Activated T-helper 17 cell treated with anti-CD3 and anti-CD28 coated beads, Interleukin-2, amount 50 U/mL, for 72 hours (primary cell): ENCODE data around the gene MIER1. TPM values are rescaled to one million over a fixed set of nuclear protein-coding genes. Genes with fewer than 3 reads are reported as not detected.
"Not testable (repeated sequence)": the region's sequence is repeated elsewhere in the genome, so short reads cannot be mapped to it uniquely, and the experiment has no call there.

Experiments
- ATAC-seq: fragments of 150-1000 bp; cut with Tn5 transposase; replicated peaks from 2 replicates; pipeline ENCODE4 v1.10.0; 2021; ENCODE audit warnings: mild to moderate bottlenecking, moderate library complexity
- H3K27ac Mint-ChIP-seq: one replicate; pipeline ENCODE4 v1.8.0; 2022; ENCODE audit warnings: mixed read lengths
- H3K27me3 Mint-ChIP-seq: one replicate; pipeline ENCODE4 v1.8.0; 2022; ENCODE audit warnings: mixed read lengths
- H3K36me3 Mint-ChIP-seq: one replicate; pipeline ENCODE4 v1.8.0; 2022; ENCODE audit warnings: low read depth, mild to moderate bottlenecking, mixed read lengths
- H3K4me1 Mint-ChIP-seq: one replicate; pipeline ENCODE4 v1.8.0; 2022; ENCODE audit warnings: mixed read lengths
- H3K4me3 Mint-ChIP-seq: one replicate; pipeline ENCODE4 v1.8.0; 2022; ENCODE audit warnings: mild to moderate bottlenecking, mixed read lengths
- H3K9me3 Mint-ChIP-seq: one replicate; pipeline ENCODE4 v1.8.0; 2022; ENCODE audit warnings: mixed read lengths
- total RNA-seq, 2 donors: library from RNA; stranded (reverse); gene quantifications; one replicate each; pipeline ENCODE4 v1.2.3, GENCODE V29; 2022

The MIER1 gene
- 10 to 100 TPM; 44.7 to 60.0 TPM for total RNA-seq

DNA sequence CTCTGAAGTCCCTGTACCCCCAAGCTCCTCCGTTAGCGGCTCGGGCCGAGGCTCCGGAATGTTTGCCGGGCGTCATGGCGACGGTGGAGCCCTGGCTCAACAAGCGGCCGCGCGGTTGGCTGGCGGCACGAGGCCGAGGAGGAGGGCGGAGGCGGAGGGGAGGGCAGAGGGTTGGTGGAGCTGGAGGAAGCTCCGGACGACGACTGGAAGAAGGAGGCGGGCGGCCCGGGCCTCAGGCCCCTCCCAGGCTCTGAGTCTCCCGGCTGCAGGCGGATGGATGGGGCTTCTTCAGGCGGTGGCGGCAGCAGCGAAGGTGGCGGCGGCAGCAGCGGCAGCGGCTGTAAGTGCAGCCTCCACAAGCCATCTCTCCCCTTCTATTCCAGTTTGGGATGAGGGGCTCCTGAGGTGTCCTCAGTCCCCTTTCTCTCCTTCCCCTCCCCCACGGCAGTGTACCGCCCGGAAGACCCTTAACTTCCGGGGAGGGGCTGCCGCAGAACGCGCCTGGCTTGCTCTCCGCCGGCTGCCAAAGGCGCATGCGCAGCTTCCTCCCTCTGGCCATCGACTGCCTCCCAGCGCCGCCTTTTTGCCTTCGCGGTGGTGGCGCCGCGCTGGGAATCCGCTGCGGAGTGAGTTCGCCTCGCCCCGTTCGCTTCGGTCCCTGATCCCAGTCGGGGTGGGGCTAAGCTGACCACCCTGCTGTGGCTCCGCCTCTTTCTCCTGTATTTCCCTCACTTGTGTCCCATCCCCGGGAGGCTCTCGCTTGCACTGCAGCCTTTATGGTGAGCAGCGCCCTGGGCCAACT, at the start of gene MIER1, which contains the start of gene DNAI4:
MIER1 (plus strand) TSS at position 235 of the 802 bp plus-strand sequence; CDS start at position 274, 39 bp downstream.
DNAI4 (minus strand) TSS at position 101 of the 802 bp plus-strand sequence; CDS start at position 76, 25 bp downstream.
- ATAC-seq, result peak; percentile 94
- Mint-ChIP-seq H3K4me1 (peaks cover 26% of the 10 kb centered on the region), H3K4me3 (peak within 1 kb of the TSS; percentile 97), H3K27me3 (no peaks in the 10 kb centered on the region), H3K9me3 (no peaks in the 10 kb centered on the region), H3K36me3 (peaks cover 28% of the 10 kb centered on the region), H3K27ac (peak within 1 kb of the TSS; percentile 97)

DNA sequence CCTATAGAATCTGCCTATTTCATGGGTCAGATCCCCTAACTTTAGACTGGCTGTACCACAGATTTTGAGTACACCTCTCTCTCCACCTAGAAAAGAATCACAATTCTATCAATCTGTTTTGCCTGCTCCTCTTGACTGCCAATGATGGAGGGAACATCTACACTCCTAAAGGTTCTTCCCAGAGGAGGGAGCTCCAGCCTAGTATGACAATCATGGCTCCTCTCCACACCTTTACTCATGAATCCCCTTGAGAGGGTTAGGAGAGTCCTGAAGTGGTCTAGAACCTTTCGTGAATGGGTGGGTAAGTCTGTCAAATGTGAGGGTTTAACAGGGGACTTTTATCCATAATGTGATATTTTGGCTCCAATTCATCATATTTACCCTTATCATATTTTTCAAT, 48.1 kb upstream of the MIER1 start:
- no peaks in the 10 kb centered on the region for H3K36me3 Mint-ChIP-seq

DNA sequence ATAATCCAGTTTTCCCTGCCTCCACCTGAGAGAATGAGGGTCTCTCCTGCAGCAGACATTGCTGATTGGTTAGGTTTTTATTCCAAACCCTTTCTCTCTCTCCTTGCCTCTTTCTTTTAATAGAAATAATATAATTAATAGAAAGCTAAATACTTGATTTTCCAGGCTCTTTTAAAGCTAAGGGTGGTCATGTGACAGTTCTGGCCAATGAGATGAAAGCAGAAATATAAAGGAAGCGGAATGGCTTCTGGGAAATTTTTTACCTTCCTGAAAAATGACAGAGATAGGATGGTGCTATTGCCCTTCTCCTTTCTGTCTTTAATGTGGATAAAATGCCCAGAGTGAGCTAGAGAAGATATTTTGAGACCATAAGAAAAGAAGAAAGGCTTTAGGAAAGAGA, 35.8 kb upstream of the MIER1 start:
- Mint-ChIP-seq H3K27me3 (peaks cover 4% of the 10 kb centered on the region), H3K27ac (no peak overlapping the region), H3K4me1 (no peaks in the 10 kb centered on the region), H3K4me3 (no peak overlapping the region), H3K36me3 (no peaks in the 10 kb centered on the region), H3K9me3 (no peaks in the 10 kb centered on the region)
- no peak for ATAC-seq

More for the DNA sequence above, 48.1 kb upstream of the MIER1 start:
- Mint-ChIP-seq H3K4me1 (no peaks in the 10 kb centered on the region), H3K27ac (no peak overlapping the region), H3K4me3 (no peak overlapping the region), H3K27me3 (no peaks in the 10 kb centered on the region), H3K9me3 (peaks cover 7% of the 10 kb centered on the region)
- ATAC-seq, result no peak

DNA sequence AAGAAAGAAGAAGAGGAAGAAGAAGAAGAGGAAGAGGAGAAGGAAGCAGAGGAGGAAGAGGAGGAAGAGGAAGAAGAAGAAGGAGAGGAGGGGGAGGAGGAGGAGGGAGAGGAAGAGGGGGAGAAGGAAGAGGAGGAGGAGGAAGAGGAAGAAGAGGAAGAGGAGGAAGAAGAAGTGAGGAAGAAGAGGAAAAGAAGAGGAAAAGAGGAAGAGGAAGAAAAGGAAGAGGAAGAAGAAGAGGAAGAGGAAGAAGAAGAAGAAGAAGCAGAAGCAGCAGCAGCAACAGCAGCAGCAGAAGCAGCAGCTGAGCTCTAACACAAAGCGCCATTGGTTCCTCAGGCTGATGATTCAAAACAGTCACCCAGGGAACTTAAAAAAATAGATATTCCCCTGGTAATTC, 34.2 kb upstream of the MIER1 start:
- no peaks in the 10 kb centered on the region for H3K36me3 Mint-ChIP-seq
- no peak for ATAC-seq
- H3K27ac Mint-ChIP-seq, result no peak overlapping the region
- no peaks in the 10 kb centered on the region for H3K9me3 Mint-ChIP-seq
- H3K4me1 Mint-ChIP-seq, result no peaks in the 10 kb centered on the region
- H3K27me3 Mint-ChIP-seq, result peaks cover 4% of the 10 kb centered on the region
- H3K4me3 Mint-ChIP-seq, result no peak overlapping the region

DNA sequence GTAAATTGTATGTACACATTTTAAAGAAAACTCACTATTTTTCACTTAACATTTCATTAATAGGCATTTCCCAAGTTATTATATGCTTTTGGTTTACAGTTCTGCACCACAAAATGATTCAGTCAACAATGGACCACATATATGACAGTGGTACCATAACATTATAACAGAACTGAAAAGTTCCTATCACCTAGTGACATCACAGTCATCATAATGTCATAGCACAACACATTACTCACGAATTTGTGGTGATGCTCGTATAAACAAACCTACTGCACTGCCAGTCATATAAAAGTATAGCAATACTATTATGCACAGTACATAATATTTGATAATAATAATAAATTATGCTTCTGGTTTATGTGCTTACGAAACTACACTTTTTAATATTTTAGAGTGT, 31.1 kb upstream of the MIER1 start:
- H3K9me3 Mint-ChIP-seq, result no peaks in the 10 kb centered on the region
- H3K27me3 Mint-ChIP-seq, result peaks cover 4% of the 10 kb centered on the region
- no peak overlapping the region for H3K4me3 Mint-ChIP-seq
- H3K4me1 Mint-ChIP-seq, result no peaks in the 10 kb centered on the region
- no peak overlapping the region for H3K27ac Mint-ChIP-seq
- no peaks in the 10 kb centered on the region for H3K36me3 Mint-ChIP-seq
- ATAC-seq, result peak; percentile 32

DNA sequence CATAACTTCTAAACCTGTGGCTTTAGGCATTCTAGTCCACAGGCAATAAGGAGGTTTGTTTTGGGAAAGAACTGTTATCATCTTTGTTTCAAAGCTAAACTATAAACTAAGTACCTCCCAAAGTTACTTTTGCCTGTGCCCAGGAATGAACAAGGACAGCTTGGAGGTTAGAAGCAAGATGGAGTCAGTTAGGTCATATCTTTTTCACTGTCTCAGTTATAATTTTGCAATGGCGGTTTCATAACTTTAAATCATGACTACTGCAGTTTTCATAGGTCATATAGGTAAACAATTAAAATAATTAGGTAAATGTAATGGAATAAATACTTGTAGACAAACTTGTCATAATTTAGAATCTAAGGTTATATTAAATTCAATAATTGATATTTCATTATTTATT, 9.6 kb upstream of the MIER1 start:
- H3K4me1 Mint-ChIP-seq, H3K27ac Mint-ChIP-seq, H3K27me3 Mint-ChIP-seq, ATAC-seq, H3K4me3 Mint-ChIP-seq, H3K9me3 Mint-ChIP-seq, H3K36me3 Mint-ChIP-seq: not testable (repeated sequence)

DNA sequence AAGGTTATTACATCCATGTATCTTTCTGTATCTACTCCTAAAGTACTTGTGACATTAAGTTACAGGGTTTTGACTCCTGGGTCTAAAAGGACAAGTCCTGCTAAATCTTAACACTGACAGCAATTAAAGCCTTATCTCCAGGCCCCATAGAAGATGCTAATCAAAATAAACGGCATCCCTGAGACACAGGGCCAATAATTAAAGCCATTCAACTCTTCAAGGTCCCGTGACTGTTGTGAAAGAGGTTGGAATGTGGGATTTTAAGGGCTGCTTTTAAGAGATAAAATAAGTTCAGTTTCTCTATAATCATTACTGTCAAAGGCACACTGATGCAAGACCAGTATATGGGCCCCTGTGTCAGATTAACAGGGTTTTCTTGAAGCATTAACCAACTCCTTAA, 8.5 kb upstream of the MIER1 start:
- H3K27ac Mint-ChIP-seq, result no peak overlapping the region
- no peak for ATAC-seq
- H3K4me1 Mint-ChIP-seq, result no peaks in the 10 kb centered on the region
- H3K4me3 Mint-ChIP-seq, result no peak overlapping the region
- H3K9me3 Mint-ChIP-seq, result no peaks in the 10 kb centered on the region
- no peaks in the 10 kb centered on the region for H3K27me3 Mint-ChIP-seq
- H3K36me3 Mint-ChIP-seq, result no peaks in the 10 kb centered on the region

DNA sequence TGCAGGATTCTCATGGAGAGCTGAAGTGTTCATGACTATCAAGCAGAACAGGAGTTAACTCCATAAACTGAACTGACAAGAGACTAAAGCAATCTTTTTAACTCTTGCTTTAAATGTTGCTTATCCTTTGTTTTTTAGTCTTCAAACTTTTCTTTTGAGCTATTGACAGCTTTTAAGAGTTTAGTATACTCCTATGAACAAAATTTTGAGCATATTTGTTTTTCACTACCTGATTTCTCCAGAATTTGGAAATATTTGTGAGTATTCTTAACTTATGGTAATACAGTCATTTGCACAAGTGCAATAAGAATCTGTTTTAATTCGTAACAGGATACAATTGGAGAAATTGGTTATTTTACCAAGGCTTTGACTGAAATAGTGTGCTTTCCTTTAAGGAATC, 7.3 kb upstream of the MIER1 start:
- ATAC-seq, result no peak
- Mint-ChIP-seq H3K27ac (no peak overlapping the region), H3K27me3 (no peaks in the 10 kb centered on the region), H3K4me1 (no peaks in the 10 kb centered on the region), H3K9me3 (no peaks in the 10 kb centered on the region), H3K4me3 (no peak overlapping the region), H3K36me3 (no peaks in the 10 kb centered on the region)

DNA sequence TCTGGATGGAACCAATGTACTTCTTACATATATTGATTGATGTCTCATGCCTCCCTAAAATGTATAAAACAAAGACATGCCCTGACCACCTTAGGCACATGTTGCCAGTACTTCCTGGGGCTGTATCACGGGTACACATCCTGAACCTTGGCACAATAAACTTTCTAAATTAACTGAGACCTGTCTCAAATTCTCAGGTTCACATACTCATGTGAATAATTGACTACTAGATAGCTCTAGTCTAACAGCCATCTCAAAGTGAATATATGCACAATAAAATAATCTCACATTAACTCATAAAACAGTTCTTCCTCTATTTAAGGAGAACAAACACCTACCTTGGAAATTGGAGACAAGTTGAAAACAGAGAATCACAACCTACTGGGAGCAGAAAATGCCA, 5.7 kb upstream of the MIER1 start:
- no peaks in the 10 kb centered on the region for H3K27me3 Mint-ChIP-seq
- no peak overlapping the region for H3K27ac Mint-ChIP-seq
- no peak for ATAC-seq
- H3K4me1 Mint-ChIP-seq, result peaks cover 5% of the 10 kb centered on the region
- no peak overlapping the region for H3K4me3 Mint-ChIP-seq
- H3K36me3 Mint-ChIP-seq, result no peaks in the 10 kb centered on the region
- H3K9me3 Mint-ChIP-seq, result no peaks in the 10 kb centered on the region

DNA sequence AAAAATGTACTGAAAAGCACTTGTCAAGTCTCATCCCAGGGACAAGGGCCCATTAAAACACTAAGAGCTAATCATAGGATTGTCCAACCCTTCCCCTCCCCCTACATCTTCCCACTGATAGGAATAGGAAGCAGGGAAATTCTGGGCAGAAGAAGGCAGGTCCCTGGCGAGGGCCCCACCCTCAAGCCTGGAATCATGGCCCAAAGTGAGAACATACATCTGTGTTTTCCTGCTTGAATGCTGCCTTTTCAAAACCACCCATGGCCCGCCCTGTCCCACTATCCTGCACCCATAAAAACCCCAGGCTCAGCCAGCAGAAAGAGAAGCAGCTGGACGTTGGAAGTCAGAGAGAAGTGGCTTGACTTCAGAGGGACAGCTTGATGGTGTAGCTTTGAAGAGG, 5.0 kb upstream of the MIER1 start:
- Mint-ChIP-seq H3K36me3 (peaks cover 6% of the 10 kb centered on the region), H3K27ac (no peak overlapping the region), H3K4me1 (peaks cover 5% of the 10 kb centered on the region), H3K4me3 (no peak overlapping the region), H3K27me3 (no peaks in the 10 kb centered on the region), H3K9me3 (no peaks in the 10 kb centered on the region)
- no peak for ATAC-seq

DNA sequence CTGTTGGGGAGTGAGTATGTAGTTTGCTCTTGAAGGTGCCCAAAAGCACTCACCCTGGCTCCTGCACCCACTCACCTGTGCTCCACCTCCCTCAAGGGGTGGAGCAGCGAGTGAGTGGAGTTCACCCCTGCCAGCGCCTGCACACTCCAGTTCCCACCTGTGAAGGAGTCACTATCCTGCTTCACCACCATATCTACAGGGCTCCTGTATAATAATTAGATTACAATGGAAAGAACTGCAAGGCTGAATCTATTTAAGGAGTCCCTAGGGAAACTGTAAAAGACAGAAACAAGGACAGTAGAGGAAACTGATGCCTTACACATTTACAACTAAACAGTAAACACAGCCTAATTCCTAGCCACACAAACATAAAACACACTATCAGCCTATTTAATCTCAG, 4.2 kb upstream of the MIER1 start:
- H3K27ac Mint-ChIP-seq, result no peak overlapping the region

DNA sequence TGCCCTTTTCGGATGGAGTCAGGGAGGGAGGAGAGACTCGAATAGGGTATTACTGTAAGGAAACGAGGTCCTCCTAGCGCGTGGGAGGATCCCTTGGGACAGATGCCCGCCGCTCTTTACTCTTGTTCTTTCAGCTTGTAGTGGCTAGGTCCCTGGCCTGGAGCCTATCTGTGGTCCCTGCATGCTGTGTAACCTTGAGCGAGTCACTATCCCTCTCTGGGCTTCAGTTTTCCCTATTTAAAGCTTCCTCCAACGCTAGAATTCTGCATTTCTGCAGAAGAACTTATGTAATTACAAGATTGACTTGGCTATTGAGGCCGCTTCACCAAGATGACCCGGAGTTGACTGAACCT, 744 bp downstream of the MIER1 start:
- no peaks in the 10 kb centered on the region for H3K9me3 Mint-ChIP-seq
- H3K27ac Mint-ChIP-seq, result peak overlapping the region; percentile 97
- no peaks in the 10 kb centered on the region for H3K27me3 Mint-ChIP-seq
- peak; percentile 0 for ATAC-seq
- H3K4me1 Mint-ChIP-seq, result peaks cover 26% of the 10 kb centered on the region
- peak overlapping the region; percentile 97 for H3K4me3 Mint-ChIP-seq
- peaks cover 30% of the 10 kb centered on the region for H3K36me3 Mint-ChIP-seq

More for the DNA sequence above, 4.2 kb upstream of the MIER1 start:
- Mint-ChIP-seq H3K27me3 (no peaks in the 10 kb centered on the region), H3K36me3 (peaks cover 13% of the 10 kb centered on the region), H3K9me3 (no peaks in the 10 kb centered on the region), H3K4me3 (no peak overlapping the region), H3K4me1 (peaks cover 5% of the 10 kb centered on the region)
- no peak for ATAC-seq

DNA sequence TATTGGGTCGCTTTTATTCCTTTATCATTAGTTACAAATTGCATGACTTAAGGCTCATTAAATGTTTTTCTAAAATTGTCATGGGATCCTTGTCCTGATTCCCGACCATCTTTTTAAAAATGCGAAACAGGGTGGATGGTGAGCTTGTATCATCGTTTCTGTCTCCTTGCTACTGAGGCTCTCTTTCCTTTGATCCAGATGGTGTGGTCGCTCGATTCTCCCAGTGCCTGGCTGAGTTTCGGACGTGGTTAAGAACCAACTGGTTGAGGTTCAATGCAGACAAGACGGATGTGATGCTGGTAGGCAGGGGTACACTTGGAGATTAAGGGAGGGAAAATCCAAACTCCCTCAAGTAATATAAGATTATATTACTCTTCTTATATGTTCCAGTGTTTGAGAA, 1.2 kb downstream of the MIER1 start:
- H3K36me3 Mint-ChIP-seq, result peaks cover 34% of the 10 kb centered on the region
- ATAC-seq, result no peak
- peak overlapping the region; percentile 97 for H3K4me3 Mint-ChIP-seq
- H3K27me3 Mint-ChIP-seq, result no peaks in the 10 kb centered on the region
- peak overlapping the region; percentile 97 for H3K27ac Mint-ChIP-seq
- peaks cover 26% of the 10 kb centered on the region for H3K4me1 Mint-ChIP-seq
- no peaks in the 10 kb centered on the region for H3K9me3 Mint-ChIP-seq

DNA sequence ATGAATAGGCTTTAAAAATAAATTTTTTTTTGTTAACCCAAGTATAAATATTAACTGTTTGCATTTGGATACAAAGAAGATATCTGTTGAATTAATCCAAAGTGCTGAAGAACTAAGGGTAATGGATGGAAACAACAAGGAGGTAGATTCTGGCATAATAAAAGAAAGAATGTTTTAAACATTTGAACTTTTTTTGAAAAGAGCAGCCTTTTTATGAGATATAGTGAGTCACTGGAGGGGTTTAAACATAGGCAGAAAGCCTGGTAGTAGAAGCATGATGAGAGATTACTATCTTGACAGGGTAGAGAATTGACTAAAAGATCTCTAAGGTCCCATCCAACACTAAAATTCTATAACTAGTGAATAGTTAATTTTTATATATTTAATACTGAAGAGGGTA, 2.7 kb downstream of the MIER1 start:
- Mint-ChIP-seq H3K36me3 (peaks cover 50% of the 10 kb centered on the region), H3K27ac (no peak overlapping the region), H3K4me1 (peaks cover 30% of the 10 kb centered on the region), H3K9me3 (no peaks in the 10 kb centered on the region), H3K4me3 (peak overlapping the region; percentile 97), H3K27me3 (no peaks in the 10 kb centered on the region)
- no peak for ATAC-seq

DNA sequence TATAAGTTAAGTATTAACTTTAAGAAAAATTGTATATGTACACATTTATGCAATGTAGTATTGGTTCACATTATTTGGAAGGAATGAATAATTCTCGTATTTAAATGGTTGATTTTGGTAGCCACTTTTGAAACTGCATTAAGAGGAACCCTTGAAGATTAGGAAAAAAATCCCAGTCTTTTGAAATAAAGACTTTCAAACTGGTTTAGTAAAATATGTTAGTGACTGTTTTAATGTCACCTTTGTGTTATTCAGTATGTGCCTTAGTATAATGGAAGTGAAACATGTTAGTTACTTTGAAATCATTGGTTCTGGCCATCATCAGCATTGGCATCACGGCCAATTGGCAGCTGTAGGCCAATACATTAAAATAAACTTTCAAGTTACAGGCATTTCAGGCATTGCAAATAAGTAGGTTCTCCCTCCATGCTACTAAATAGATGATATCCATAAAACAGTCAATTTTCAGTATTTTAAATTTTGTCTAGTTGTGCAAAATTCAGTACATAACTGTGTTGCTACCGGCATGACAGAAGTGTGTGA, 4.4 kb downstream of the MIER1 start:
- no peaks in the 10 kb centered on the region for H3K9me3 Mint-ChIP-seq
- H3K27me3 Mint-ChIP-seq, result no peaks in the 10 kb centered on the region
- peak overlapping the region; percentile 80 for H3K4me3 Mint-ChIP-seq
- ATAC-seq, result no peak
- H3K36me3 Mint-ChIP-seq, result peaks cover 66% of the 10 kb centered on the region
- peak overlapping the region; percentile 81 for H3K27ac Mint-ChIP-seq
- H3K4me1 Mint-ChIP-seq, result peaks cover 31% of the 10 kb centered on the region
